Measurements from ENCODE around the gene MAS1L. TPM values are rescaled to one million over a fixed set of nuclear protein-coding genes. Genes with fewer than 3 reads are reported as not detected.

Gene MAS1L
- total RNA-seq, 1 donor = not detected

Other genes with a start within 250 kb of the MAS1L start
- gene OR14J1, start 186.3 kb downstream of the MAS1L start, total RNA-seq = under 0.01 TPM
- gene OR5V1, start 119.1 kb downstream of the MAS1L start, total RNA-seq = not detected
- not detected for gene OR12D3, start 112.7 kb downstream of the MAS1L start, total RNA-seq
- gene OR12D2, start 92.3 kb downstream of the MAS1L start, total RNA-seq = not detected
- not detected for gene OR12D1, start 73.0 kb downstream of the MAS1L start, total RNA-seq
- gene OR10C1, start 48.6 kb downstream of the MAS1L start, total RNA-seq = not detected
- gene OR11A1, start 30.9 kb downstream of the MAS1L start, total RNA-seq = not detected
- not detected for gene OR2H1, start 30.8 kb downstream of the MAS1L start, total RNA-seq
- gene UBD, start 71.8 kb upstream of the MAS1L start, total RNA-seq = not detected
- gene OR2H2, start 97.2 kb upstream of the MAS1L start, total RNA-seq = under 0.01 TPM
- 18.6 TPM for gene GABBR1, start 145.2 kb upstream of the MAS1L start, total RNA-seq
- gene MOG, start 169.1 kb upstream of the MAS1L start, total RNA-seq = not detected
- gene ZFP57, start 193.2 kb upstream of the MAS1L start, total RNA-seq = not detected
- 633 TPM for gene HLA-F, start 235.5 kb upstream of the MAS1L start, total RNA-seq

All from mononuclear cell (primary cell).